Natural killer cell (primary cell): ENCODE results near the gene AKR1B15. TPM values are rescaled to one million over a fixed set of nuclear protein-coding genes. Genes with fewer than 3 reads are reported as not detected.

Experiments used
- ATAC-seq, 3 donors: fragments of 150-1000 bp in 2 of 3; fragments of 200-7000 bp in 1 of 3; cut with Tn5 transposase; 1 replicate in 1 of 3; 2 replicates in 2 of 3; pipeline ENCODE4 v1.10.0; 2021; ENCODE audit warnings: mild to moderate bottlenecking in 2 of 3, moderate library complexity in 2 of 3
- DNase-seq, 2 donors: peaks; one replicate each; pipeline versions ENCODE4 v3.0.0 to v3.0.0-alpha.2; 2013 to 2021; ENCODE audit warnings: mixed read lengths in 1 of 2
- H3K27ac ChIP-seq: one replicate; pipeline ENCODE4 v1.5.1; 2013; ENCODE audit warnings: mild to moderate bottlenecking, low read length
- H3K27me3 ChIP-seq: one replicate; pipeline ENCODE4 v1.6.1; 2013; ENCODE audit warnings: low read length; ENCODE audit not compliant: control insufficient read depth, insufficient read depth
- H3K36me3 ChIP-seq: one replicate; pipeline ENCODE4 v1.6.1; 2013; ENCODE audit warnings: low read length; ENCODE audit not compliant: control insufficient read depth, insufficient read depth
- H3K4me1 ChIP-seq: one replicate; pipeline ENCODE4 v1.6.1; 2013; ENCODE audit warnings: low read length; ENCODE audit not compliant: control insufficient read depth, insufficient read depth
- H3K4me3 ChIP-seq: one replicate; pipeline ENCODE4 v1.5.1; 2013; ENCODE audit warnings: low read length
- H3K9me3 ChIP-seq: one replicate; pipeline ENCODE4 v1.6.1; 2013; ENCODE audit warnings: low read length; ENCODE audit not compliant: control insufficient read depth, insufficient read depth
- H3K27ac Mint-ChIP-seq, 2 donors: one replicate each; pipeline ENCODE4 v1.8.0; 2022; ENCODE audit warnings: mild to moderate bottlenecking in 2 of 2, mixed read lengths in 2 of 2, moderate library complexity in 1 of 2
- H3K27me3 Mint-ChIP-seq, 2 donors: one replicate each; pipeline ENCODE4 v1.8.0; 2022; ENCODE audit warnings: low read depth in 2 of 2, mixed read lengths in 2 of 2
- H3K36me3 Mint-ChIP-seq: one replicate; pipeline ENCODE4 v1.8.0; 2022; ENCODE audit warnings: mixed read lengths
- H3K4me1 Mint-ChIP-seq, 2 donors: one replicate each; pipeline ENCODE4 v1.8.0; 2022; ENCODE audit warnings: mixed read lengths in 2 of 2
- H3K4me3 Mint-ChIP-seq: one replicate; pipeline ENCODE4 v1.8.0; 2022; ENCODE audit warnings: mild to moderate bottlenecking, moderate library complexity, mixed read lengths
- H3K9me3 Mint-ChIP-seq, 2 donors: one replicate each; pipeline ENCODE4 v1.8.0; 2022; ENCODE audit warnings: mixed read lengths in 2 of 2
- WGBS: methylation state at CpG from one replicate; pipeline ENCODE4 v1.1.7; 2013; ENCODE audit warnings: missing lambda C conversion rate; ENCODE audit not compliant: insufficient coverage; 5-methylcytosine and 5-hydroxymethylcytosine counted together
- intact Hi-C: fragments of 100-400 bp; cut with micrococcal nuclease; formaldehyde crosslinking; loops from one replicate; pipeline ENCODE4 v1.14.2; 2022
- total RNA-seq, 4 donors: library from RNA; stranded (reverse); fragments of 120-200 nt in 1 of 4; gene quantifications; one replicate each; pipeline versions ENCODE4 v1.2.3 to v1.2.4, GENCODE V29; 2013 to 2022
- TF ChIP-seq, protein P1 (sequence below): fragments of 200-600 bp; IDR thresholded peaks from one replicate; pipeline ENCODE4 v1.8.0; 2022; ENCODE audit warnings: antibody characterized with exemption

Gene AKR1B15
- total RNA-seq, result not detected
- total RNA-seq (2013), result not detected

DNA sequence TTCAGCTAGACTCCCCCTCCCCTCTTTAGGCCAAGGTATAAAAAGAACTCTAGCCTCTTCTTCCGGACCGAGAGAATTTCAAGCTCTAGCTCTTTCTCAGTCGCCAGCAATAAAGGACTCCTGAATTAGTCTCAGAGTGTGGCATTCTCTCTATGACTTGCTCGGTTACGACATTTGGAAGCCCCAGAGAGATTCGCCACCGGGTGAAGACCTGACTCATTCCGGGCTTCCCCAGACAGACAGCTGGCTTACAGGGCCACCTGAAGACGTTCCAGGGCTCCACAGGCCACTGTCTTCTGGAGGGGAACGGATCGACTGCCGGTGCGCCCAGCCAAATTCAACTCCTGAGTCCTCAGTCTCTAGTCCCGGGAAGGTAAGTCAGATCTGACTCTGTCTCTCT lies at the start of gene AKR1B15:
AKR1B15 (plus strand) TSS at position 234 of the 400 bp plus-strand sequence. CDS start 15,510 bp downstream, outside the sequence.
- Histone ChIP-seq H3K9me3 (no peaks in the 10 kb centered on the region), H3K27me3 (no peaks in the 10 kb centered on the region), H3K36me3 (no peaks in the 10 kb centered on the region), H3K4me1 (peaks cover 4% of the 10 kb centered on the region), H3K27ac (no peak within 1 kb of the TSS), H3K4me3 (no peak within 1 kb of the TSS)
- TF ChIP-seq, protein P1, sequence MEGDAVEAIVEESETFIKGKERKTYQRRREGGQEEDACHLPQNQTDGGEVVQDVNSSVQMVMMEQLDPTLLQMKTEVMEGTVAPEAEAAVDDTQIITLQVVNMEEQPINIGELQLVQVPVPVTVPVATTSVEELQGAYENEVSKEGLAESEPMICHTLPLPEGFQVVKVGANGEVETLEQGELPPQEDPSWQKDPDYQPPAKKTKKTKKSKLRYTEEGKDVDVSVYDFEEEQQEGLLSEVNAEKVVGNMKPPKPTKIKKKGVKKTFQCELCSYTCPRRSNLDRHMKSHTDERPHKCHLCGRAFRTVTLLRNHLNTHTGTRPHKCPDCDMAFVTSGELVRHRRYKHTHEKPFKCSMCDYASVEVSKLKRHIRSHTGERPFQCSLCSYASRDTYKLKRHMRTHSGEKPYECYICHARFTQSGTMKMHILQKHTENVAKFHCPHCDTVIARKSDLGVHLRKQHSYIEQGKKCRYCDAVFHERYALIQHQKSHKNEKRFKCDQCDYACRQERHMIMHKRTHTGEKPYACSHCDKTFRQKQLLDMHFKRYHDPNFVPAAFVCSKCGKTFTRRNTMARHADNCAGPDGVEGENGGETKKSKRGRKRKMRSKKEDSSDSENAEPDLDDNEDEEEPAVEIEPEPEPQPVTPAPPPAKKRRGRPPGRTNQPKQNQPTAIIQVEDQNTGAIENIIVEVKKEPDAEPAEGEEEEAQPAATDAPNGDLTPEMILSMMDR, result no peak
- ATAC-seq (no peak), DNase-seq (no peak)
- Mint-ChIP-seq H3K4me1 (peaks cover 0 to 5% of the 10 kb centered on the region in 2 donors), H3K27me3 (peaks cover 12 to 31% of the 10 kb centered on the region in 2 donors), H3K4me3 (no peak within 1 kb of the TSS), H3K27ac (no peak within 1 kb of the TSS), H3K9me3 (no peaks in the 10 kb centered on the region), H3K36me3 (no peaks in the 10 kb centered on the region)
- WGBS, result 71% methylated on average over 14 of the region's 14 CpGs
- intact Hi-C loops, result no loop called here

DNA sequence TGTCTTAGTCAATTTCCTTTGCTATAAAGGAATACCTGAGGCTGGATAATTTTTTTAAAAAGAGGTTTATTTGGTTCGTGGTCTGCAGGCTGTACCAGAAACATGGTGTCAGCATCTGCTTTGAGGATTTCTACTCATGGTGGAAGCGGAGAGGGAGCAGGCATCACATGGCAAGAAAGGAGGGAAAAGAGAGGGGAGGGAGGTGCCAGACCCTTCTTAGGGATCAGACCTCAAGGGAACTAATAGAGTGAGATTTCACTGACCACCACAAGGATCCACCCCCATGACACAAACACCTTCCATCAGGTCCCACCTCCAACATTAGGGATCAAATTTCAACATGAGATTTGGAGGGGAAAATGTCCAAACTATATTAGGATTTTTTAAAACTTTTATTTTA lies 48.5 kb upstream of the AKR1B15 start:
- Histone ChIP-seq H3K4me3 (no peak overlapping the region), H3K27ac (no peak overlapping the region), H3K9me3 (no peaks in the 10 kb centered on the region), H3K27me3 (peaks cover 2% of the 10 kb centered on the region), H3K36me3 (no peaks in the 10 kb centered on the region), H3K4me1 (no peaks in the 10 kb centered on the region)
- H3K27me3 Mint-ChIP-seq, result peaks cover 7 to 40% of the 10 kb centered on the region in 2 donors
- H3K4me1 Mint-ChIP-seq, result no peaks in the 10 kb centered on the region
- H3K27ac Mint-ChIP-seq, result no peak overlapping the region
- 95% methylated on average over 2 of the region's 2 CpGs for WGBS
- intact Hi-C loops, result no loop called here
- no peak for ATAC-seq
- H3K36me3 Mint-ChIP-seq, result no peaks in the 10 kb centered on the region
- no peaks in the 10 kb centered on the region for H3K9me3 Mint-ChIP-seq
- H3K4me3 Mint-ChIP-seq, result no peak overlapping the region
- TF ChIP-seq, protein P1, result no peak
- DNase-seq, result no peak

DNA sequence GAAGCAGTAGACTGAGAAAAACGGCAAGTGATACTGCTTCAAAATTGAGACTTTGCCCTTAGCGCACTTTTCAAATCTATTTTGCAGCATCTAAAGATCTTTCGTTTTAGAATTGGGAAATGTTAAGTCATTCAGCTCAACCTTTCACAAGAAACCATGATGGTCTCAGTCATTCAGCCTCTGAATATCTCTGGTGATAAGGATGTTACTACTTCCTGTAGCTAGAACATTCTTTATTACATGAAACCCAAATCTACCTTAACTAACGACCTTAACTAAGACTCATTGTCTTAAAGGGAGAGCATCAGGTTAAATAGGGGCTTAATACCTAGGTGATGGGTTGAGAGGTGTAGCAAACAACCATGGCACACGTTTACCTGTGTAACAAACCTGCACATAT lies 47.9 kb upstream of the AKR1B15 start:
- H3K4me3 Mint-ChIP-seq, result no peak overlapping the region
- no peak overlapping the region for H3K27ac Mint-ChIP-seq
- WGBS, result 89% methylated on average over 2 of the region's 5 CpGs
- H3K9me3 ChIP-seq, result no peaks in the 10 kb centered on the region
- H3K36me3 ChIP-seq, result no peaks in the 10 kb centered on the region
- H3K27me3 ChIP-seq, result peaks cover 2% of the 10 kb centered on the region
- no peak overlapping the region for H3K27ac ChIP-seq
- ATAC-seq (peak in 1 of 3 donors; percentile 60), DNase-seq (no peak)
- intact Hi-C loops, result no loop called here
- H3K27me3 Mint-ChIP-seq, result peaks cover 7 to 40% of the 10 kb centered on the region in 2 donors
- no peaks in the 10 kb centered on the region for H3K4me1 Mint-ChIP-seq
- no peak overlapping the region for H3K4me3 ChIP-seq
- no peaks in the 10 kb centered on the region for H3K9me3 Mint-ChIP-seq
- H3K36me3 Mint-ChIP-seq, result no peaks in the 10 kb centered on the region
- H3K4me1 ChIP-seq, result no peaks in the 10 kb centered on the region
- TF ChIP-seq, protein P1, result no peak
